Measurements from ENCODE around the gene ABCC5.
"Not testable (repeated sequence)": the region's sequence is repeated elsewhere in the genome, so short reads cannot be mapped to it uniquely, and the experiment has no call there.

The ABCC5 gene

GRCh38 chr3:183892610-183893214, 125.0 kb downstream of the ABCC5 start:
- DNase-seq (no peak), ATAC-seq (no peak)

- no peak for ATAC-seq
- no peak for DNase-seq
Observed at GRCh38 chr3:183885766-183886165, 131.9 kb downstream of the ABCC5 start.

- DNase-seq (peak; percentile 98), ATAC-seq (peak; percentile 100)
Observed at GRCh38 chr3:183884427-183885296, 133.0 kb downstream of the ABCC5 start, which contains the start of gene PARL. PARL (minus strand) TSS chr3:183884880; CDS start chr3:183884846, 34 bp downstream.

- ATAC-seq (no peak), DNase-seq (no peak)
Observed at GRCh38 chr3:183884097-183884426, 133.6 kb downstream of the ABCC5 start.

- DNase-seq = no peak
- ATAC-seq = no peak
Observed at GRCh38 chr3:183883291-183884096, 134.2 kb downstream of the ABCC5 start.

GRCh38 chr3:183880121-183880520, 137.6 kb downstream of the ABCC5 start:
- DNase-seq (no peak), ATAC-seq (no peak)

GRCh38 chr3:183879243-183879642, 138.4 kb downstream of the ABCC5 start:
- no peak for DNase-seq

GRCh38 chr3:183878071-183878470, 139.6 kb downstream of the ABCC5 start:
- no peak for DNase-seq

More at GRCh38 chr3:183879243-183879642, 138.4 kb downstream of the ABCC5 start:
- no peak for ATAC-seq

GRCh38 chr3:183877227-183877626, 140.5 kb downstream of the ABCC5 start:
- not testable (repeated sequence) for DNase-seq, ATAC-seq

More at GRCh38 chr3:183878071-183878470, 139.6 kb downstream of the ABCC5 start:
- ATAC-seq = no peak

GRCh38 chr3:183875411-183875810, 142.3 kb downstream of the ABCC5 start:
- DNase-seq = no peak
- no peak for ATAC-seq

- DNase-seq (no peak), ATAC-seq (no peak)
Observed at GRCh38 chr3:183873914-183874313, 143.8 kb downstream of the ABCC5 start.

GRCh38 chr3:183871541-183871940, 146.1 kb downstream of the ABCC5 start:
- ATAC-seq (no peak), DNase-seq (no peak)

GRCh38 chr3:183870563-183870962, 147.1 kb downstream of the ABCC5 start:
- ATAC-seq (no peak), DNase-seq (no peak)

All from stimulated activated naive CD8-positive, alpha-beta T cell treated with anti-CD3 and anti-CD28 coated beads, Interleukin-15, Interleukin-2, amounts not matched to agents 100 U/mL and 50 U/mL, for 24 hours (primary cell).